Naive thymus-derived CD8-positive, alpha-beta T cell (primary cell): Measurements from ENCODE around the gene PRPF40A. TPM values are rescaled to one million over a fixed set of nuclear protein-coding genes. Genes with fewer than 3 reads are reported as not detected.

ENCODE experiments used
- ATAC-seq, 2 donors: fragments of 150-1000 bp; cut with Tn5 transposase in 1 of 2; sonication (Bioruptor Pico), chemical (Tn5 transposase) in 1 of 2; 1 replicate in 1 of 2; 2 replicates in 1 of 2; pipeline ENCODE4 v1.10.0; 2021; ENCODE audit warnings: mild to moderate bottlenecking in 2 of 2, moderate library complexity in 2 of 2
- POLR2A ChIA-PET: fragments of 350-600 bp; sonication (Branson Sonifier 250); formaldehyde crosslinking; loops from one replicate; lab custom pipeline; 2021; ENCODE audit warnings: antibody characterized with exemption; lab: Charles Lee
- DNase-seq, 10 donors: peaks; one replicate each; pipeline versions ENCODE4 v3.0.0 to v3.0.0-alpha.2; 2020 to 2022
- H3K27ac Mint-ChIP-seq, 10 donors: one replicate each; pipeline ENCODE4 v1.8.0; 2020 to 2022; ENCODE audit warnings: mild to moderate bottlenecking in 10 of 10, mixed read lengths in 10 of 10, moderate library complexity in 4 of 10, inconsistent platforms in 1 of 10
- H3K27me3 Mint-ChIP-seq, 5 donors: one replicate each; pipeline ENCODE4 v1.8.0; 2021 to 2022; ENCODE audit warnings: mixed read lengths in 5 of 5
- H3K36me3 Mint-ChIP-seq, 3 donors: one replicate each; pipeline ENCODE4 v1.8.0; 2020 to 2022; ENCODE audit warnings: mixed read lengths in 3 of 3, mild to moderate bottlenecking in 2 of 3, inconsistent platforms in 1 of 3
- H3K4me1 Mint-ChIP-seq, 4 donors: one replicate each; pipeline ENCODE4 v1.8.0; 2021 to 2022; ENCODE audit warnings: mixed read lengths in 4 of 4
- H3K4me3 Mint-ChIP-seq, 10 donors: one replicate each; pipeline ENCODE4 v1.8.0; 2020 to 2022; ENCODE audit warnings: mild to moderate bottlenecking in 10 of 10, mixed read lengths in 10 of 10, moderate library complexity in 6 of 10, inconsistent platforms in 1 of 10
- H3K9me3 Mint-ChIP-seq, 9 donors: one replicate each; pipeline ENCODE4 v1.8.0; 2020 to 2022; ENCODE audit warnings: mixed read lengths in 9 of 9, mild to moderate bottlenecking in 3 of 9, inconsistent platforms in 1 of 9, moderate library complexity in 1 of 9
- polyA plus RNA-seq, 3 donors: library from polyadenylated mRNA; unstranded; fragments of 300-500 nt; fragmentation: Illumina TruSeq; gene quantifications; one replicate each; pipeline ENCODE4 v1.2.3, GENCODE V29; 2021
- total RNA-seq, 8 experiments: library from RNA in 2 of 8; stranded (reverse) in 2 of 8; gene quantifications; one replicate each; pipeline ENCODE4 v1.2.3 and lab custom pipeline; 2021 to 2026

PRPF40A gene
- total and polyA plus RNA-seq, 5 experiments from 2014 or later, result 104 to 120 (median 111) TPM

DNA sequence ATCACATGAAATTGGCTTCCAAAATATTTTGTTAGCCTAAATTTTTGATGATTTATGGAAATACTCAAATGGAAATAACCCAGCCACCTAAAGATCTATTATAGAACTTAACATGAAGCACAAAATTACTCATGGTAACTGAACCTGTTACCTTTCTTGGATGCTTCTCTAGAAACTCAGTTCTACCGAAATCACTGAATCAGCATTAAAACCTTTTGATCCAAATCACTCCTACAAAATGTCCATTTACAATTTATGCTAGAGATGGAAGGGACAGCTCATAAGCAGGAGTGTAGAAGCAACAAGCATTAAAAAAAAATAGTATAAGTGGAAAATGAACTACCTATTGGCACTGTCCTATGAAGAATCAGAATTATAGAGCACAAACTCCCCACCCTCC is 2.1 kb downstream of the PRPF40A start:
- peaks cover 4 to 54% (median 14%) of the 10 kb centered on the region in 3 donors for H3K36me3 Mint-ChIP-seq

DNA sequence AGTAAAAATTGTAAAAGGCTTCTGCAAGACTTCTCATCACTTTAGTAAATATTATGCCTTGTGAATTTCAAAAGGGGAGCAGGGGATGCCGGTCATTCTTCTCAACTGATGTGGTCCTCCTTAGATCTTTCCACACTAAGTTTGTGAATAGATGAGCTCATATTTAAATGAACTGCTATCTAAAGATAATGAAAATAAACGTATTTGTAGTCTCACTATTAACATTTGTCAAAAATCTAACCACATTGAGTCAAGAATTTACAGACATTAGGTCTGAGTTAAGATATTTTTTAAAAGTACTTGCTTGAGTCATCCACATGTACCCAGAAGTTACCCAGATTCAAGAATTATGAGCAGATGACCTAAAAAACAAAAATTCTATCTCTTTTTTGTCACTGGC is 6.5 kb downstream of the PRPF40A start:
- Mint-ChIP-seq H3K9me3 (peaks cover 0 to 3% (median 0%) of the 10 kb centered on the region in 9 donors), H3K27ac (no peak overlapping the region), H3K4me1 (peaks cover 44 to 84% (median 70%) of the 10 kb centered on the region in 4 donors), H3K4me3 (no peak overlapping the region), H3K36me3 (peaks cover 5 to 75% (median 30%) of the 10 kb centered on the region in 3 donors), H3K27me3 (no peaks in the 10 kb centered on the region)
- POLR2A ChIA-PET, result no interaction called here
- no peak for ATAC-seq
- DNase-seq, result no peak

More for the DNA sequence above, 2.1 kb downstream of the PRPF40A start:
- POLR2A ChIA-PET, result no interaction called here
- Mint-ChIP-seq H3K4me3 (peak overlapping the region in 9 of 10 donors; percentile 23 to 77 (median 67)), H3K27ac (peak overlapping the region in 2 of 10 donors; percentile 41 to 99), H3K9me3 (no peaks in the 10 kb centered on the region), H3K4me1 (peaks cover 33 to 79% (median 60%) of the 10 kb centered on the region in 4 donors), H3K27me3 (peaks cover 0 to 1% (median 0%) of the 10 kb centered on the region in 5 donors)
- no peak for ATAC-seq
- no peak for DNase-seq

- Mint-ChIP-seq H3K4me1 (peaks cover 40 to 85% (median 81%) of the 10 kb centered on the region in 4 donors), H3K27me3 (no peaks in the 10 kb centered on the region), H3K4me3 (peak overlapping the region in 2 of 10 donors; percentile 6 to 56), H3K27ac (peak overlapping the region in 3 of 10 donors; percentile 1 to 24 (median 3)), H3K36me3 (peaks cover 5 to 68% (median 27%) of the 10 kb centered on the region in 3 donors), H3K9me3 (peaks cover 0 to 3% (median 0%) of the 10 kb centered on the region in 9 donors)
- ATAC-seq (no peak), DNase-seq (no peak)
- POLR2A ChIA-PET, result interaction anchor here (2.3 kb wide), 1 partner anchor 8 kb away, joined by 10 read pairs; the partner anchor contains the start of gene PRPF40A
Measured at GRCh38 chr2:152708742-152709141, 8.5 kb downstream of the PRPF40A start.

- Mint-ChIP-seq H3K36me3 (peaks cover 11 to 68% (median 38%) of the 10 kb centered on the region in 3 donors), H3K27me3 (no peaks in the 10 kb centered on the region), H3K9me3 (peaks cover 0 to 16% (median 3%) of the 10 kb centered on the region in 9 donors), H3K27ac (no peak overlapping the region), H3K4me1 (peaks cover 39 to 88% (median 83%) of the 10 kb centered on the region in 4 donors), H3K4me3 (peak overlapping the region in 1 of 10 donors; percentile 9)
- POLR2A ChIA-PET, result interaction anchor here (2.3 kb wide), 1 partner anchor 10 kb away, joined by 10 read pairs; the partner anchor contains the start of gene PRPF40A
- no peak for DNase-seq
- no peak for ATAC-seq
Measured at GRCh38 chr2:152706477-152707021, 10.7 kb downstream of the PRPF40A start.

DNA sequence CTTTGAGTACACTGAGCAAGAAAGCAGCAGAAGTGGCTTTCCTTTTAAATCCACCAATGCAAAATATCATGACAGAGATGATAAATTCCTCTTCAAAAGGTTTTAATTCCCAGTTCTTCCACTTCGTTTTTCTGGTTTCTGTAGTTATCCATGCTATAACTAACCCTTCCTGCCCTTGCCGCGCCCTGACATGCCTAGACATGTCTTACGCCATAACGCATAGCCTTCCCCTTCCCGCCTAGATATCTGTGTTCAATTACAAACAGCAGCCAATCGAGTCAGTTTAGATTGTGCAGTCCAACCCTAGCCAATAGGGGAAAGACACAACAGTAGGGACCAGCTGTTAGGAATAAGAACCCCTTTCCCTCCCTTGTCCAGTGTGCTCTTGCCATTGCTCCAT is 16.1 kb downstream of the PRPF40A start:
- Mint-ChIP-seq H3K36me3 (peaks cover 11 to 38% (median 23%) of the 10 kb centered on the region in 3 donors), H3K27me3 (no peaks in the 10 kb centered on the region), H3K27ac (peak overlapping the region in 1 of 10 donors; percentile 63), H3K4me1 (peaks cover 18 to 77% (median 70%) of the 10 kb centered on the region in 4 donors), H3K9me3 (peaks cover 0 to 21% (median 6%) of the 10 kb centered on the region in 9 donors), H3K4me3 (peak overlapping the region in 1 of 10 donors; percentile 4)
- POLR2A ChIA-PET, result no interaction called here
- ATAC-seq (no peak), DNase-seq (no peak)

DNA sequence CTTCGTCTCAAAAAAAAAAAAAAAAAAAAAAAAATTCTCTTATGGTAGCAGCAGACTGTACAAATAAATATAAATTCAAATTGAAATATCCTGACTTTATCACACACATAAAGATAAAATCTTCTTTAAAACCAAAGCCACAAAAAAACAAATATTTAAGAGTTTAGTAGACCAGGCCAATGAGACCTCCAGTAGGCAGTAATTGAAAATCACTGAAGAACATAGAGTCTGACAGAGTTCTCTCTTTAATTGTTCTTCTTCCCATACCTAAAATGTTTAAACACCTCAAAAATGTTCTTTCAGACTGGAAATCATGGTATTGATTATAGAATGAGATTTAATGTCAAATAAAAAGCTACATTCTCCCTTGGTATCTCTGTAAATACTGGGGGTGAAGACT is 20.8 kb downstream of the PRPF40A start:
- POLR2A ChIA-PET, result no interaction called here
- Mint-ChIP-seq H3K36me3 (peaks cover 5 to 27% (median 8%) of the 10 kb centered on the region in 3 donors), H3K4me3 (peak overlapping the region in 1 of 10 donors; percentile 10), H3K4me1 (peaks cover 10 to 63% (median 43%) of the 10 kb centered on the region in 4 donors), H3K27me3 (no peaks in the 10 kb centered on the region), H3K9me3 (peaks cover 0 to 5% (median 4%) of the 10 kb centered on the region in 9 donors), H3K27ac (peak overlapping the region in 3 of 10 donors; percentile 9 to 82 (median 55))
- ATAC-seq, result no peak
- DNase-seq, result no peak

DNA sequence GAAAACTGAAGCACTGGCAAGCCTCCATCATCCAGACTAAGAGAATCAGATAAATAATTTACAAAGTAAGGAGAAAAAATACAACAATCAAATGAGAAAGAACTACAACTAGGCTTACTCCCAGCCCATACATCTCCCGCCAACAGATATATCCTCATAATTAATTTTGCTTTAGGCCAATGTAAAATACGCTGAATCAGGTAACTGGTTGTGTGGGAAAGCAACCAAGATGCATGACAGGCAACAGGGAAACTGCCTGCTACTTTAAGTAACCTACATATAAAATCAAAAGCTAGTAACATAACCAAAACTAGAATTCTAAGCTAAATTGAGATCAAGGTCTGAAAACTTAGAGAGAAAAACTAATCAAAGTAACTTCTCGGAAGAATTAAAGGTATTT is 21.5 kb downstream of the PRPF40A start:
- Mint-ChIP-seq H3K27ac (peak overlapping the region in 3 of 10 donors; percentile 20 to 72 (median 55)), H3K27me3 (no peaks in the 10 kb centered on the region), H3K4me1 (peaks cover 10 to 60% (median 39%) of the 10 kb centered on the region in 4 donors), H3K9me3 (no peaks in the 10 kb centered on the region), H3K4me3 (peak overlapping the region in 6 of 10 donors; percentile 15 to 39 (median 25)), H3K36me3 (peaks cover 0 to 26% (median 3%) of the 10 kb centered on the region in 3 donors)
- POLR2A ChIA-PET, result no interaction called here
- no peak for ATAC-seq
- DNase-seq, result no peak

GRCh38 chr2:152694161-152694661 is 23.1 kb downstream of the PRPF40A start:
- POLR2A ChIA-PET, result no interaction called here
- ATAC-seq, result peak; percentile 66 to 68

GRCh38 chr2:152693033-152693432 is 24.2 kb downstream of the PRPF40A start:
- Mint-ChIP-seq H3K4me1 (peaks cover 9 to 44% (median 29%) of the 10 kb centered on the region in 4 donors), H3K4me3 (no peak overlapping the region), H3K9me3 (no peaks in the 10 kb centered on the region), H3K27me3 (no peaks in the 10 kb centered on the region), H3K36me3 (peaks cover 0 to 45% (median 3%) of the 10 kb centered on the region in 3 donors), H3K27ac (peak overlapping the region in 4 of 10 donors; percentile 4 to 88 (median 8))
- POLR2A ChIA-PET, result interaction anchor here (0.8 kb wide), 1 partner anchor 24 kb away, joined by 3 read pairs; the partner anchor contains the start of gene PRPF40A
- DNase-seq, result no peak
- ATAC-seq, result no peak

More at GRCh38 chr2:152694161-152694661, 23.1 kb downstream of the PRPF40A start:
- Mint-ChIP-seq H3K4me1 (peaks cover 8 to 52% (median 31%) of the 10 kb centered on the region in 4 donors), H3K4me3 (peak overlapping the region; percentile 58 to 87 (median 75)), H3K36me3 (peaks cover 0 to 35% (median 3%) of the 10 kb centered on the region in 3 donors), H3K9me3 (no peaks in the 10 kb centered on the region), H3K27ac (peak overlapping the region; percentile 82 to 93 (median 91)), H3K27me3 (no peaks in the 10 kb centered on the region)
- peak in 2 of 10 donors; percentile 24 to 29 for DNase-seq

DNA sequence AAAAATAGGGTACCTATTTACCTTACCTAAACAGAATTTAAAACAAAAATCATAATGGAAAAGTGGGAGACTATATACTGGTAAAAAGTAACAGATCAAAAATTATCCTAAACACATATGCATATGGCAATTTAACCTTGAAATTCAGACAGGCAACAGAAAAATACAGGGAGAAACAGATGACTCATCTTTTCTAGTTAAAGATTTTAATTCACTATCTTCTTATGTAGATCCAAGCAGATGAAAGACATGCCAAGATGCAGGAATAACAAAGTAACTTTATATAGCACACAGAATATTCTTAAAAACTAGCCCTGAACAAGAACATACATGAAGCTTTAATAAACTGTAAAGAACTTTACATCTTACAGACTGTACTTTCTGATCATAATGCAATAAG is 30.9 kb downstream of the PRPF40A start:
- peaks cover 13 to 39% (median 30%) of the 10 kb centered on the region in 4 donors for H3K4me1 Mint-ChIP-seq
- ATAC-seq, result no peak
- POLR2A ChIA-PET, result no interaction called here
- H3K36me3 Mint-ChIP-seq, result peaks cover 0 to 65% (median 7%) of the 10 kb centered on the region in 3 donors
- H3K27me3 Mint-ChIP-seq, result no peaks in the 10 kb centered on the region
- no peaks in the 10 kb centered on the region for H3K9me3 Mint-ChIP-seq
- H3K27ac Mint-ChIP-seq, result peak overlapping the region in 1 of 10 donors; percentile 5
- DNase-seq, result no peak
- H3K4me3 Mint-ChIP-seq, result no peak overlapping the region

- H3K27me3 Mint-ChIP-seq, result no peaks in the 10 kb centered on the region
- H3K36me3 Mint-ChIP-seq, result peaks cover 0 to 72% (median 13%) of the 10 kb centered on the region in 3 donors
- peak overlapping the region in 3 of 10 donors; percentile 16 to 46 (median 27) for H3K27ac Mint-ChIP-seq
- ATAC-seq (no peak), DNase-seq (no peak)
- H3K4me1 Mint-ChIP-seq, result peaks cover 15 to 39% (median 28%) of the 10 kb centered on the region in 4 donors
- no peak overlapping the region for H3K4me3 Mint-ChIP-seq
- POLR2A ChIA-PET, result no interaction called here
- no peaks in the 10 kb centered on the region for H3K9me3 Mint-ChIP-seq
Measured at GRCh38 chr2:152683400-152683799, 33.9 kb downstream of the PRPF40A start.

- POLR2A ChIA-PET, result no interaction called here
- peaks cover 0 to 70% (median 13%) of the 10 kb centered on the region in 3 donors for H3K36me3 Mint-ChIP-seq
- H3K9me3 Mint-ChIP-seq, result no peaks in the 10 kb centered on the region
- DNase-seq, result no peak
- no peak overlapping the region for H3K4me3 Mint-ChIP-seq
- no peak for ATAC-seq
- peak overlapping the region in 3 of 10 donors; percentile 16 to 44 (median 36) for H3K27ac Mint-ChIP-seq
- H3K27me3 Mint-ChIP-seq, result no peaks in the 10 kb centered on the region
- H3K4me1 Mint-ChIP-seq, result peaks cover 14 to 39% (median 28%) of the 10 kb centered on the region in 4 donors
Measured at GRCh38 chr2:152682663-152683062, 34.6 kb downstream of the PRPF40A start.

DNA sequence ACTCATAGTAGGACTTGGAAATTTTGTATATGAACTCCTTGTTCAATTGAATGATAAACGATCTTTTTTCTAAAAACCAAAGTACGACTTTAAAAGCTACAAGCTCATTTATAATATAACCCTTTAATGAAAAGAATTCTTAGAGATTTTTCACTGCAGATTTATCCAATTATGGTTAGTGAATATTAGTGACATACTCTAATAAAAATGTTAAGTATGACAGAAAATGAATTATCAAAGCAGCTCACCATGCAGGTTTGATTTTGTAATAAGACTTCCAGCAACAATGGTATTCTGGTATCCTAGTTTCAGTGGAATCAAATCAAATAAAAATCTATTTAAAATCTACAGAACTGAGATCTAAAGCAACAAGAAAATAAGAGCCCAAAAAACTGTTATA is 38.5 kb downstream of the PRPF40A start:
- Mint-ChIP-seq H3K27ac (no peak overlapping the region), H3K4me3 (no peak overlapping the region), H3K36me3 (peaks cover 0 to 81% (median 24%) of the 10 kb centered on the region in 3 donors), H3K27me3 (no peaks in the 10 kb centered on the region), H3K9me3 (no peaks in the 10 kb centered on the region), H3K4me1 (peaks cover 6 to 17% (median 10%) of the 10 kb centered on the region in 4 donors)
- DNase-seq (no peak), ATAC-seq (no peak)
- POLR2A ChIA-PET, result no interaction called here
